GM23338 (cell line): Measurements from ENCODE around the gene KIFBP. TPM values are rescaled to one million over a fixed set of nuclear protein-coding genes. Genes with fewer than 3 reads are reported as not detected.
A peak's percentile ranks its signal among the peaks of the same experiment; 100 is the strongest.

Source experiments
- ATAC-seq: fragments of 200-7000 bp; cut with Tn5 transposase; 3 replicates; pipeline ENCODE4 v1.9.1; 2020
- DNase-seq: peaks from one replicate; pipeline ENCODE4 v3.0.0-alpha.2; 2015; ENCODE audit warnings: low spot score
- H2AFZ ChIP-seq: fragments of 200-600 bp; sonication (generic); 2 replicates; pipeline ENCODE4 v1.8.0; 2016; ENCODE audit warnings: antibody characterized with exemption, mild to moderate bottlenecking, moderate library complexity
- H3F3A ChIP-seq: fragments of 200-600 bp; sonication (generic); replicated peaks from 2 replicates; pipeline ENCODE4 v1.8.0; 2017; ENCODE audit warnings: antibody characterized with exemption, mixed run types, low read depth
- H3K27ac ChIP-seq: fragments of 200-600 bp; sonication (generic); 2 replicates; pipeline ENCODE4 v1.6.1; 2016; ENCODE audit warnings: low read depth
- H3K27me3 ChIP-seq: fragments of 200-600 bp; sonication (generic); 2 replicates; pipeline ENCODE4 v1.8.0; 2016; ENCODE audit warnings: mild to moderate bottlenecking, mixed run types, moderate library complexity; ENCODE audit not compliant: insufficient read depth
- H3K36me3 ChIP-seq: fragments of 200-600 bp; sonication (generic); 2 replicates; pipeline ENCODE4 v1.8.0; 2016; ENCODE audit warnings: mild to moderate bottlenecking; ENCODE audit not compliant: insufficient read depth
- H3K4me1 ChIP-seq: fragments of 200-600 bp; sonication (generic); 2 replicates; pipeline ENCODE4 v1.8.0; 2016; ENCODE audit warnings: mild to moderate bottlenecking, moderate library complexity; ENCODE audit not compliant: insufficient read depth
- H3K4me2 ChIP-seq: fragments of 200-600 bp; sonication (generic); 2 replicates; pipeline ENCODE4 v1.7.1; 2017; ENCODE audit warnings: mixed run types
- H3K4me3 ChIP-seq: fragments of 200-600 bp; sonication (generic); 2 replicates; pipeline ENCODE4 v1.6.1; 2016; ENCODE audit warnings: mixed run types
- H3K79me2 ChIP-seq: fragments of 200-600 bp; sonication (generic); replicated peaks from 2 replicates; pipeline ENCODE4 v1.8.0; 2017; ENCODE audit warnings: mild to moderate bottlenecking; ENCODE audit not compliant: insufficient read depth
- H3K9me2 ChIP-seq: fragments of 200-600 bp; sonication (generic); 2 replicates; pipeline ENCODE4 v1.8.0; 2017; ENCODE audit not compliant: insufficient read depth
- H4K20me1 ChIP-seq: fragments of 200-600 bp; sonication (generic); replicated peaks from 2 replicates; pipeline ENCODE4 v1.8.0; 2017; ENCODE audit warnings: mild to moderate bottlenecking; ENCODE audit not compliant: insufficient read depth
- H3K27ac Mint-ChIP-seq: 2 replicates; pipeline ENCODE4 v1.8.0; 2020; ENCODE audit warnings: inconsistent platforms, mild to moderate bottlenecking, moderate library complexity, mixed read lengths
- H3K27me3 Mint-ChIP-seq: 3 replicates; pipeline ENCODE4 v1.8.0; 2022; ENCODE audit warnings: low read depth, mild to moderate bottlenecking, moderate library complexity, mixed read lengths, inconsistent platforms; ENCODE audit not compliant: insufficient read depth, poor library complexity
- H3K36me3 Mint-ChIP-seq: 3 replicates; pipeline ENCODE4 v1.8.0; 2021; ENCODE audit warnings: low read depth, mild to moderate bottlenecking, inconsistent platforms, moderate library complexity, mixed read lengths
- H3K4me1 Mint-ChIP-seq: 3 replicates; pipeline ENCODE4 v1.8.0; 2020; ENCODE audit warnings: mild to moderate bottlenecking, inconsistent platforms, mixed read lengths
- H3K4me3 Mint-ChIP-seq: 3 replicates; pipeline ENCODE4 v1.8.0; 2021; ENCODE audit warnings: moderate library complexity, mild to moderate bottlenecking, inconsistent platforms, mixed read lengths
- H3K9me3 Mint-ChIP-seq: 3 replicates; pipeline ENCODE4 v1.8.0; 2020; ENCODE audit warnings: moderate library complexity, mild to moderate bottlenecking, inconsistent platforms, mixed read lengths
- CTCF ChIP-seq, 2 experiments: fragments of 200-600 bp in 1 of 2; sonication (generic) in 1 of 2; conservative IDR thresholded peaks; 2 replicates each; pipeline versions ENCODE4 v1.5.1 to v1.6.1; 2016 to 2017; ENCODE audit warnings: antibody characterized with exemption in 2 of 2, low read depth in 2 of 2, mild to moderate bottlenecking in 2 of 2, moderate library complexity in 1 of 2
- EZH2 ChIP-seq: fragments of 200-600 bp; sonication (generic); IDR thresholded peaks from one replicate; pipeline ENCODE4 v1.8.0; 2017; ENCODE audit warnings: antibody characterized with exemption, mild to moderate bottlenecking, low read depth; ENCODE audit not compliant: unreplicated experiment
- EZH2phosphoT487 ChIP-seq: fragments of 200-600 bp; sonication (generic); IDR thresholded peaks from one replicate; pipeline ENCODE4 v1.8.1; 2018; ENCODE audit warnings: antibody characterized with exemption; ENCODE audit not compliant: unreplicated experiment
- JUNB ChIP-seq: IDR thresholded peaks from one replicate; pipeline ENCODE4 v1.6.1; 2016; ENCODE audit warnings: antibody characterized with exemption; ENCODE audit not compliant: unreplicated experiment
- ZNF114 ChIP-seq: fragments of 250-450 bp; sonication (Bioruptor Pico); IDR thresholded peaks from 2 replicates; pipeline ENCODE4 v1.5.0; 2020; ENCODE audit warnings: mild to moderate bottlenecking, moderate library complexity
- ZNF462 ChIP-seq: fragments of 250-450 bp; sonication (Bioruptor Pico); IDR thresholded peaks from 2 replicates; pipeline ENCODE4 v1.5.0; 2020; ENCODE audit warnings: mild to moderate bottlenecking, moderate library complexity
- polyA plus RNA-seq: library from polyadenylated mRNA; unstranded; fragments of >200 nt; fragmentation: Nextera tagmentation; extraction: Ambion mirVana; gene quantifications from 2 replicates; pipeline ENCODE4 v1.2.1, GENCODE V29; 2016
- total RNA-seq: library from RNA; depleted of rRNA; stranded (reverse); fragments of >200 nt; shearing (Covaris generic); gene quantifications from 2 replicates; pipeline ENCODE4 v1.2.3, GENCODE V29; 2014

KIFBP gene
- total and polyA plus RNA-seq, 2 experiments from 2014 or later = 24.5 to 39.8 TPM

GRCh38 chr10:69051303-69051702 is 62.7 kb downstream of the KIFBP start:
- Histone ChIP-seq H2AFZ (no peak overlapping the region), H3F3A (no peaks in the 10 kb centered on the region), H3K27ac (no peak overlapping the region), H4K20me1 (no peaks in the 10 kb centered on the region), H3K27me3 (no peaks in the 10 kb centered on the region), H3K4me1 (no peaks in the 10 kb centered on the region), H3K9me2 (no peaks in the 10 kb centered on the region), H3K4me3 (no peak overlapping the region), H3K79me2 (no peaks in the 10 kb centered on the region), H3K36me3 (no peaks in the 10 kb centered on the region), H3K4me2 (no peak overlapping the region)
- H3K4me1 Mint-ChIP-seq = no peaks in the 10 kb centered on the region; the same call in 1 of the 3 replicates
- no peak overlapping the region for H3K27ac Mint-ChIP-seq
- TF ChIP-seq ZNF114 (CRISPR knock-in tag) (no peak), CTCF (conservative IDR thresholded peaks at IDR 0.05; ENCODE audit: low read depth in 2 of 2) (no peak), EZH2 (no peak), EZH2phosphoT487 (no peak)
- no peaks in the 10 kb centered on the region for H3K9me3 Mint-ChIP-seq
- ATAC-seq = no peak
- no peaks in the 10 kb centered on the region; the same call in 2 of the 3 replicates for H3K36me3 Mint-ChIP-seq
- DNase-seq = no peak
- no peak overlapping the region for H3K4me3 Mint-ChIP-seq
- peaks cover 10% of the 10 kb centered on the region for H3K27me3 Mint-ChIP-seq

GRCh38 chr10:69051710-69052487 is 63.3 kb downstream of the KIFBP start:
- Histone ChIP-seq H3K36me3 (no peaks in the 10 kb centered on the region), H3K27ac (no peak overlapping the region), H3K4me3 (no peak overlapping the region), H3K4me1 (no peaks in the 10 kb centered on the region), H3K4me2 (no peak overlapping the region), H3F3A (no peaks in the 10 kb centered on the region), H2AFZ (peak overlapping the region; percentile 63; the same call in 1 of the 2 replicates), H3K27me3 (no peaks in the 10 kb centered on the region), H3K79me2 (no peaks in the 10 kb centered on the region), H4K20me1 (no peaks in the 10 kb centered on the region), H3K9me2 (no peaks in the 10 kb centered on the region)
- Mint-ChIP-seq H3K36me3 (no peaks in the 10 kb centered on the region; the same call in 2 of the 3 replicates), H3K4me3 (no peak overlapping the region), H3K27me3 (peaks cover 10% of the 10 kb centered on the region), H3K27ac (peak overlapping the region; percentile 61; the same call in 1 of the 2 replicates), H3K4me1 (no peaks in the 10 kb centered on the region; the same call in 1 of the 3 replicates), H3K9me3 (no peaks in the 10 kb centered on the region)
- DNase-seq = peak; percentile 33
- ATAC-seq = peak; percentile 61; the same call in 2 of the 3 replicates
- no peak for TF ChIP-seq CTCF (conservative IDR thresholded peaks at IDR 0.05; ENCODE audit: low read depth in 2 of 2)
- TF ChIP-seq JUNB = no peak
- no peak for TF ChIP-seq ZNF462 (CRISPR knock-in tag)
- TF ChIP-seq EZH2phosphoT487 = no peak
